IPS-11a (cell line): ENCODE data around the gene RTL10.

Source experiments
- H3K4me3 ChIP-seq: one replicate; pipeline ENCODE4 v1.5.1; 2013; ENCODE audit warnings: low read depth, low read length, control low read depth

RTL10 gene

DNA sequence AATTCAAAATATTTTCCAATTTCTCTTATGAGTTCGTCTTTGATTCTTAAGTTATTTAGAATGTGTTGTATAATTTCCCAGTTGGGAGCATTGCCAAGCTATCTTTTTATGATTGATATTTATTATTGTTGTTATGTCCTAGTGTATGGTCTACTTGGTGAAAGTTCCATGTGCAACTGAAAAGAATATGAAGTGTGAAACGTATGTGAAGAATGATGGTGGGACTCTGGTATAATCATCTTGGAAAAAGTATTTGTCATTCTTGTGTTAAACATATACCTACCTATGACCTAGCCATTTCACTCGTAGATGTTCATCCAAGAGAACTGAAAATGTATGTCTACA, 12.0 kb upstream of the RTL10 start:
- no peak overlapping the region for H3K4me3 ChIP-seq

DNA sequence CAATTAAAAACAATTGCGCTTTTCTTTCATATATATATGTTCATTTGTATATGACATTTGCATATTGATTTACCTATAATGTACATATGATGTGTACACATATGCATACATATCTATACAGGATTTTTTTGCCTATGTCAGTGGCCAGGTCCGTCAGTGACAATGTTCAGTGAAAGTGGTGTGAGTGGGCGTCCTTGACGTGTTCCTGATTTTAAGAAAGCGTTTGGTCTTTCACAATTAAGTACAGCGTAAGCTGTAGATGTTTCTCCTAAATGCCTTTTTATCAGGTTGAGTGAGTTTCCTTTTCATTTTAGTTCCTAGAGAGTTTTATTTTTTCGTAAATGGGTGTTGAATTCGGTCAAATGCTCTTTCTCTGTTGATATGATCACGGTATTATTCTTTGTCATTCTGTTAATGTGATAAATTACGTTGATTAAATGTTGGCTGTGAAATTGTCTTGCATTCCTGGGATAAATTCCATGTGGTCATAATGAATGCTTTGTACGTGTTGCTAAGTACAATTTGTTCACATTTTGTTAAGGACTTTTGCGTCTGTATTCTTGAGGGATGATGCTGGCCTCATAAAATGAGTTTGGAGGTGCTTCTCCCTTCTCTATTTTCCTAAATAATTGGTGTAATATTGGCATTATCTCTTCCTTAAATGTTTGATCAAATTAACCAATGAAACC, 10.6 kb upstream of the RTL10 start:
- no peak overlapping the region for H3K4me3 ChIP-seq

DNA sequence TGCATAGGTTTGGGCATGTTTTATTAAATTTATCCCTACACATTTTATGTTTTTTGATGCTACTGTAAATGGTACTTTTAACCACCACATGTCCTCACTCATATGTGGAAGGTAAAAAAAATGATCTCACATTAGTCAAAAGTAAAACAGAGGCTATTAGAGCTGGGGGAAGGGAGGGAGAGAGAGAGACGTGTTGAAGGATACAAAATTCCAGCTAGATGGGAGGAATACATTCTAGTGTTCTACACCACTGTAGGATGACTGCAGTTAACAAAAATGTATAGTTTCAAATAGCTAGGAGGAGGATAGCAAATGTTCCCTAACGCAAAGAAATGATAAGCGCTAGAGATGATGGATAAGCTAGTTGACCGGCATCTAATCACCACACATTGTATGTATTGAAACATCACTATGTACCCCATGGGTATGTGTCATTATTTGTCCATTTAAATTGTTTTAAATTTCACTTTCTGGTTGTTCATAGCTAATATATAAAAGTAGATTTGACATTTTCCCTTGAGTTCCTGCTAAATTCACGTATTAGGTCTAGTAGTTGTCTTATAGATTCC, 9.9 kb upstream of the RTL10 start:
- no peak overlapping the region for H3K4me3 ChIP-seq

DNA sequence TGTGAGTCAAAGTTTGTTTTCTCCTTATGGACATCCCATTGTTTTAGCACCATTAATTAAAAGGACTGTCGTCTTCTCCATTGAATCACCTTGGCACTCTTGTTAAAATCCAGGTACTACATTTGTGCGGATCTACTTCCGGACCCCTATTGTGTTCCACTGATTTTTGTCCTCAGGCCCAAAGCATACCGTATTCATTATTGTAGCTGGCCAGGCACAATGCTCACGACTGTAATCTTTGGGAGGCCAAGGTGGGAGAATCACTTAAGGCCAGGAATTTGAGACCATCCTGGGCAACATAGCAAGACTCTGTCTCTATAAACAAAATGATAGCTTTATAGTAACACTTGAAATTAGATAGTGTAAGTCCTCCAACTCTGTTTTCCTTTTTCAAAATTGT, 8.9 kb upstream of the RTL10 start:
- no peak overlapping the region for H3K4me3 ChIP-seq

DNA sequence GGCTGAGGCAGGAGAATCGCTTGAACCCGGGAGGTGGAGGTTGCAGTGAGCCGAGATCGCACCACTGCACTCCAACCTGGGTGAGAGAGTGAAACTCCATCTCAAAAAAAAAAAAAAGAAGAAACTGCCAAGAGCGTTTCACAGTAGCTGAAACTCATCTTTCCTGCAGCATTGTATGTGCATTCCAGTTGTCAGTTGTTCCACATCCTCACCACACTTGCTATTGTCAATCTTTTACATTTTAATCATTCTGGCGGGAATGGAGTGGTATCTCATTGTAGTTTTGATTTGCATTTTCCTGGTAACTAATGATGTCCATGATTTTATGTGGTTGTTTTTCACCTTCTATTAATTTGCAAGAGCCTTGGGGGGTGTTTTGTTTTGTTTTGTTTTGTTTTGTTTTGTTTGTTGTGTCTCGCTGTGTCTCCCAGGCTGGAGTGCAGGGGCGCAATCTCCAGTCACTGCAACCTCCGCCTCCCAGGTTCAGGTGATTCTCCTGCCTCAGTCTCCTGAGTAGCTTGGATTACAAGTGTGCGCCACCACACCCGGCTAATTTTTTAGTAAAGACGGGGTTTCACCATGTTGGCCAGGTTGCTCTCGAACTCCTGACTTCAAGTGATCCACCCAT, 8.1 kb upstream of the RTL10 start:
- H3K4me3 ChIP-seq = no peak overlapping the region

DNA sequence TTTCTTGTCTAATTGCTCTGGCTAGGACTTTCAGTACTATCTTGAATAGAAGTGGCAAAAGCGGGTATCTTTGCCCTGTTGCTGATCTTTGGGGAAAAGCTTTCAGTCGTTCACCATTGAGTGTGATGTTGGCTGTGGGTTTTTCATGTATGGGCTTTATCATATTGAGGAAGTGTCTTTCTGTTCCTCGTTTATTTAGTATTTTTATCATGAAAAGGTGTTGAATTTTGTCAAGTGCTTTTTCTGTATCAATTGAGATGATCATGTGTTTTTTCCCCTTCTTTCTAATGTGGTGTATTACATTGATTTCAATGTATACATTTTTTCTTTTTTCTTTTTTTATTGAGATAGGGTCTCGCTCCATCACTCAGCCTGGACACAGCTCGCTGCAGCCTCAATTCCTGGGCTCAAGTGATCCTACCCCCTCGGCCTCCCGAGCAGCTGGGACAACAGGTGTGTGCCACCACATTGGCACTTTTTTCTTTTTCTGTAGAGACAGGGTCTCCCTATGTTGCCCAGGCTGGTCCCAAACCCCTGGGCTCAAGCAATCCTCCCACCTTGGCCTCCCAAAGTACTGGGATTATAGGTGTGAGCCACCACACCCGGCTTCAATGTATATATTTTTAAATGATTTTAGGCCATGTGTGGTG, 5.3 kb upstream of the RTL10 start:
- no peak overlapping the region for H3K4me3 ChIP-seq

DNA sequence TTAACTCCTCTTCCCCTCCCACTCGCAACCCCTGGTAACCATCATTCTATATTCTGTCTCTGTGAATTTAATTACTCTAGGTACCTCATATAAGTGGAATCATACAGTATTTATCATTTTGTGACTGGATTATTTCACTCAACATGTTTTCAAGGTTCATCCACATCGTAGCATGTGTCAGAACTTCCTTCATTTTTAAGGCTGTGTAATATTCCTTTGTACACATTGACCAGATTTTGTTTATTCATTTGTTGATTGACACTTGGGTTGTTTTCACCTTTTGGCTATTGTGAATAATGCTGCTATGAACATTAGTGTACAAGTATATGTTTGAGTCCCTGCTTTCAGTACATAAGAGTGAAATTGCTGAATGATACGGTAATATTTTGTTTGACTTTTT, 2.7 kb upstream of the RTL10 start:
- no peak overlapping the region for H3K4me3 ChIP-seq

DNA sequence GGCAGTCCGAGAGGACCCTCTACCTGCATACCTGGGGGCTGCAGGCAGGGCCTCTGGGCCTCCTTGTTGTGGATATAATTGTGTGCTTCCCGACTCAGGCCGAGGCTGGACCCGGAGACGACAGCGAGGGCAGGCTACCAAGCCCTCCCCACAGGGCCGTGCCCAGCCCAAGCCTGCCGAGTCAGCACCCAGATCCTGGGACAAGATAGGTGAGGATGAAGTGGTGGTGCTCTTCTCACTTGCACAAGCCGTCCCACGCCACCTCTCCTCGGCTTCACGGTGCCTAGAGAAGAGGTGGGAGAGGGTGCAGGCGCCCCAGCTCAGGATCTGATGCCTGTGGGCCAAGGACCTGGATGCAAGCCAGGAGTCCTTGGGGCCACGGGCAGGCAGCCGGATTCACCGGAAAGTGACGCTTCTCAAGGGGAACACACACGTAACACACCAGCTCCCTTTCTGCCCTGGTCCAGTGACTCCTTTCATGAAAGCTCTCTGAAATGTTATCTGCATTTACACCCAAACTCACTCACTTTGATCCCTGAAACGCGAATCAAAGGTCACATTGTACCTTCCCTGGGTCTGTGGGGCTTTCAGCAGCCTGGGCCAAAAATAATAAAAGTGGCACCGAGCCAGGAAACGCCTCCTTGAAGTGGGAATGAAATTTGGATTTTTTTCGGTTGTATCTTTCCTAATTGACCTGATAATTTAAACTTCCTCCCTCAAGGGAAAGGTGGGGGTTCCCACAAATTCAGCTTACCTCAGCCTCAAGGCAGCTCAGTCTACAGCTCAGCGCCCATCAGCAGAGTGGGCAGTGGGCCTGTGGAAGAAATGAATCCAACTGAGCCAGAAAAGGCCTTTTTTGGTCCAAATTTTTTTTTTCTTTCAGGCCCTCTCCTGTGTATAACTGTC, 1.1 kb upstream of the RTL10 start:
- H3K4me3 ChIP-seq = peak overlapping the region; percentile 91

DNA sequence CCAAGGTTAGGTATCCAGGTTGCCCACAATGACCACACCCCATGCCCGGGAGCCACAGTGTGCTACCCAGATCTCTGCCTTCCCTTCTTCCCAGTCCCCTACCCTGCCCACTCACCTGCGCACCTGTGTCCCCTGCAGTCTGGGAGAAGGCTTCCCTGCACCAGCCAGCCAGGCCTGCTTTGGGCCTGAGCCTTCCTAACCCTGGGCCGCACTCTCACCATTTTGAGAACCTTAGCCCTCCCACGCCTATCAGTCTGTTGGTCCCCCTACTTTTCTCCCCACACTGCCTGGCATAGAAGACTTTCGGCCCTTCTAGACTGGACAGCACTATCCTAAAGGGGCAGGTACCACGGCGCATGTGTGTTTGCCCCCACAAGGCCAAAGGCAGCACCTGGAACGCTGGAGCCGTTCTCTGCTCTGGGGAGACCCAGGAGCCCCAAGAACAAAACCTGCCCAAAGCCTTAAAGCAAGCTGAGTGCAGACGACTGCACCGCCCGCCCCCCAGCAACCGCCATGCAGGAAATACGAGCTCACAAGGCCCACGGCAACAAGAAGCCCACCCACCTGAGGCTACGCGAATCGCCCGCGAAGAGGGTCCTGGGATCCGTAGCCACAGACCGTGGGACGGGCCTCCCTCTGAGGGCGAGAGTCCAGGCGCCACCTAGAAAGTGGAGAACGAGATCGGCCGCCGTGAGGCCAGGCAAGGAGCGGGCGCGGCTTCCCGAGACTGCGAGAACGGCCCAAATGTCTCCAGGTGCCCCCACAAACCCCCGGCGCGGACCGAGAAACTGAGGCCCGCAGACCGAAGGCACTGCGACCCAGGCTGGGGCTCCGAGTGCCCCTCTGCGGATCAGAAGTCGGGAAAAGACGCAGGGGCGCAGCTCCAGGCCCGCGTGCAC, 546 bp downstream of the RTL10 start:
- peak overlapping the region; percentile 91 for H3K4me3 ChIP-seq

DNA sequence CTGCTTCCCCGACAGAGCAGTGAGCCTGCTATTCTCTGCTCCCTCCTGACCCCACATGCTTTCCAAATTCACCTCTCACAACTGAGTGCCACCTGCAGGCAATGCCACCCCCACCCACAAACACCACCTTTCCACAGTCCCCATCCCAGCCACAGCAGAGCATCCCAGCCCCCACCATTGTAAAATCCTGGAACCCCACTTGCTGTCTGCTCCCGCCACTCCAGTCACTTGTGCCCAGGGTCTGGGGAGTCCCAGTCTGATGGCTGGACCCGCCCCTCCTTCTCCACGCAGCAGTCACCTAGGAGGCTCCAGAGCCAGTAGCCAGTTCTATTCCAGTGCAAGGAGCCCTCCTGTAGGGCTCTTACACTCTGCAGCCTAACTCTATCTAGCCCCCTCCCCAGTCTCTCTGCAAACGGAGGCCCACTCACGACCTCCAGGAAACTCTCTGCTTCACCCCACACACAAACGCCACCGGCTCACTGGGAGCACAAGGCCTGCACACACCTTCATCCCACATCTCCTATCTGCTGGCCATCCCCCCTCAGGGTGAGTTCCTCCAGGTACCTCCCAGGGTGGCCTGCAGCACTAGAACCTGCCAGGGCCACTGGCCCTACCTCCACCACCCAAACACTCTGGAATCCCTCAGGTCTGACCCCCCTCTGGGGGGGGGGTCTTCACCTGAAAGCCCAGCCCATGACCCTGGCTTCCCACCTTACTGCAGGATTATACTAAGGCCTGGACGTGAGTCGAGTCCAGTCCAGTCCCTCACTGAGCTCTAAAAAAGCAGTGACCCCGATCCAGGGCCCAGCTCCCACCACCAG, 1.4 kb downstream of the RTL10 start:
- H3K4me3 ChIP-seq = peak overlapping the region; percentile 91

DNA sequence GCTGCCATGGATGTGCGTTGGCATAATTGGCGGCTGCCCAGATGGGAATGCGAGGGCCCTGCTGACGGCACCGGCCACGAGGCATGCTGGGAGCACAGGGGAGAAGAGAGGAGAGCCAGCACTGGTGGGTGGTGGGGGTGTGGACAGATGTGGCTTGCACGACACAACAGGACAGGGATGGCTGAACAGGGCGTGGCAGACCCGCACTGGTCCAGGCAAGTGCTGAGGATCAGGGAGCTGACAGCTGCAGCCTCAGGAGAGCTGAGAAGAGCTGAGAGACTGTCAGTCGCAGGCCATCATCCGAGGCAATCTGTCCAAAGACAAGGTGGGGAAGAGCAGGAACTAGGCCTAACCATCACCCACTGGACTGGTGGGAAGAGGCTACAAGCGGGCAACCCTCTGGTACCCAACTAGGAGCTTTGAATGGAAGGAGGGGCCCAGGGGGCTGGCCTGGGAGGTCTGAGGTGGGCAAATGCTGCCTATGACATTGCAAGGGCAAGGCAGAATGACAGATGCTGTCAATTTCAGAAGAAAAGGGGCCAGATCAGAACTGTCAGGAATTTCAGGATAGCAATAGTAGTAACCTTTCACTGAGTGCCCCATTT, 2.4 kb downstream of the RTL10 start:
- no peak overlapping the region for H3K4me3 ChIP-seq

DNA sequence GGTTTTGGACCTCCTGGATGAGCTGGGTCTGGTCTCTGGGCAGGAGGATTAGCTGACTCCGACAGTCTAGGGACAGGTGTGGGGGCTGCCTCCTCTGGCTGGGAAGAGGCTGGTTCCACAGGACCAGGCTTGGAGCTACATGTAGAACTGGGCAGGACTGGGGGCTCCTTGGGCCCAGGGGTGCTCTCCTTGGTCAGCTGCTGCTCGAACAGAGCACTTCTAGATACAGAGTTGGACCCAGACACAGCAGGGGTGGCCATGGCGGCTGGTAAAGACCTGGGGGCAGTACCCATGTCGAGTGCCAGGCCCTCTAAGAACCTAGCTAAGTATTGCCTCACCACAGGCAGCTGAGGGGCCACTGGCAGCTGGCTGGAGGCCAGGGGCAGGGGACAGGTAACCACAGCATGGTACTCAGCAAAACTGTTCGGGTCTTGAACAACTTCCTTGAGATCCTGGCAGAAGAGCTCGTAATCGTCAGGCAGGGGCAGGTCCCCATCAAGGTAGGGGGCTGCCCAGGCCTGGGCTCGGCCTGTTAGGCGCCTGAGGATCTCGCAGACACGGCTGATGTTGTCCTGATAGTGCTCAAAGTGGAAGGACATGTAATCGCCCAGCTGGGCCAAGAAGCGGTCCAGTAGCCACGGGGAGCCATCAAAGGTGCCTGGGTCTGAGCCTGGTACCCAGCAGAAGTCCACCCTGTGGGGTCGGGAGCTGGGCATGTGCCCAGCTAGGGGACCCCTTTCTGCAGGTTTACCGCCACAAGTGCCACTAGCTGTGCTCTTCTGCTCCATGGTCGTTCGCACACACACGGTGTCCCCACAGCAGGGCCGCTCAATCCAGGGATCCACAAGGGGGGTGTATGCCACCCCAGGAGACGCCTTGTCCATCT, 3.1 kb downstream of the RTL10 start:
- H3K4me3 ChIP-seq = no peak overlapping the region

DNA sequence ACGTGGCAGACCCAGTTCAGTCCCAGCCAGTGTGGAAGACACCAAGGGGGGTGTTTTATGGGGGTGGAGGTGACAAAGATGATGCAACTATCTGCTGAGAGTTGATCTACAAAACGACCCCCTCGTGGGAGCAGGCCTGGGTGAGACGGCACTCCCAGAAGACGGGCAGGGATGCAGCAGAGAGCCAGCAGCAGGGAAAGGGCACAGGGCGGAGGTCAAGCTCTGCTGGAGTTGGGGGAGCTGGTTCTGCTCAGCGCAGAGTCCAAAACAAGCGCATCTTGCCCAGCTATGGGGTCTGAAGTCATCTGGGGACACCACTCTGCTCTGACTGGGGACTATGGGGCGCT, 3.9 kb downstream of the RTL10 start:
- no peak overlapping the region for H3K4me3 ChIP-seq

DNA sequence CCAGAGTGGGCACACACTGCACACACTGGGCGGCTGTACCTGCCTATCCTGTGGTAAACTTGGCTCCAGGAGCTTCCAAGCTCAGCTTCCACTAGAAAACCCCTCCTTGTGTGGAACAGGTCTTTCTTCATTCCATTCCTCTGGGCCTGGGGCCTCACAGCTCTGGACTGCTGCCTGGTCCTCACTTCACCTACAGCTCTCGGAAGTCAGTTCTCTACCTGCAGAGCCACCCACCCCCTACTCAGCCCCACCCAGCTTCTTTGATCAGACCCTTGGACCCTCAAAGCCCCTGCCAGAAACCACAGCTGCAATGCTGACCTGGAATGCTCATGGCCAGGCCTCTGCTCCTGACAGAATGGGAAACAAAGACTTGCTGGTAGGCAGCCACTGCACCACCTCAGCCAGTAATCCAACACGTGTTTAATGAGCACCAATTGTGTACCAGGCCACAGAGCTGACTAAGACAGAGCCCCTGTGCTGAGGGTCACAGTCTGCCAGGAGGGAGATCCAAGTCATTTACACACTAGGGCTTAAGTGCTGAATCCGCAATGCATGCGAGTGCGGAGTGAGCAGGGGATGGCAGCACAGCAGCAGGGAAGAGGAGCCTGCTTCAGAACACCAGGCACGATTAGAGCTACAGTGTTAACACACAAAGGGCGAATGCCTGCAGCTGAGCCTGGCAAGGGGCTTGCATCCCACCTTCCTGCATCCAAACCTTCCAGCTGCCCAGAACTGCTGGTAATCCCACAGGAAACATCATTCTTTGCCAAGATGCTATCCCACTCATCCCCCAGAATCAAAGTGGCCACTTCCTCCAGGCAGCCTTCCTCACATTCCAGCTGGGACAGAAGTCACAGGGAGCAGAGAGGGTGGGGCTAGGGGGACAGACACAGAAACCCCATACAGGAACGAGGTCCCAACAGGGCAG, 4.6 kb downstream of the RTL10 start:
- H3K4me3 ChIP-seq = no peak overlapping the region

DNA sequence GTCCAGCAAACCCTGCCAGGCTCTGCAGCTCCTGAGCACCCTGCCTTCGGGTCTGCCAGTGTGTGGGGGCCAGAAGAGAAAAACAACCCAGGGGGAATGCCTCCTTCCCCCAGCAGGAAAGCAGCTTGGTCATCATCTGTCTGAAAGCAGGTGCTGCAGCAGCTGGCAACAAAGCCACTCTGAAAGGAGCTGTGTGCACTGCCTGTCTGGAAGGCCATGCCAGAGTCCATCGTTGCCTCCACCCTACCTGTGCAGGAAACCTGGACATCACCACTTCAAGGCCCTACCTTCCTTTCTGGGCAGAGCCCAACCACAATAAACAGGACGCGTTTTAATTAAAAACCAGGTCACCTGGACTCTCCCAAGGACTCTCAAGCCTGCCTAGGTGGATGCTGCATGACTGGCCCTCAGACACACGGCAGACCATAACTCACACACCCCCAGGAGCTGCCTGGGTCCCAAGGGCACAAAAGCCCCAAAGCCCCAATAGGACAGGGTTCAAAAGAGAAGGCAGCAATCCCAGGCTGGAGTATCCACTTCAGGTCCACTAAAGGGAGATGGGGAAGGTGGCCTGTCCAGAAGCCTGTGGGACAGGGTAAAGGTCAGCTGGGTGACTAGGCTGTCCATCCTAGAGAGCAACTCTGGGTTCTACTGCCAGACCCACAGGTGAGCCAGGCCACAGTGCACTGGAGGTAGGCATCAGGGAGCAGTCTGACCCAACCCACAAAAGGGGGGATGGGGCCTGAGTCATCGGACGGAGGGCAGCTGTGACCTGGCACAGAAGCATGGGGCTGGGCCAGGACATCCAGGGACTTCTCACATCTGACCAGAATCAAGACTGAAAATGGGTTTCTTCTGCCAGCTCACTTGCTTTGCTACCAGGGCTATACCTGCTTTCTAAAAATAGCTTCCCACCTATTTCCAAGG, 6.1 kb downstream of the RTL10 start:
- no peak overlapping the region for H3K4me3 ChIP-seq

DNA sequence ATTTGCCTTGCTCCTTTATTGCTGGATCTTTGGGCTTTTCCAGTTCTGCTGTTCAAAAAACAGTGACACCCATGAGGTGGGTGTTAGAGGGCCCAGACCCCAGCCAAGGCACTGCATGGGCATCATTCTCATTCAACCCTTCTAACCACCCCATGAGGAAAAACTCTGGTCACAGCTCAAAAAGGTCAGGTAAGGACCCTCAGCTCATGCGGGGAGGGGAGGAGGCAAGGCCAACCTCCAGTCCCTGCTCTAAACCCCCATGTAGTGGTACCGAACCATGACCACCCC, 7.4 kb downstream of the RTL10 start:
- no peak overlapping the region for H3K4me3 ChIP-seq
